Aorta (tissue), 4 donors: ENCODE data around the gene GYPB. TPM values are rescaled to one million over a fixed set of nuclear protein-coding genes. Genes with fewer than 3 reads are reported as not detected.

Source experiments
- polyA plus RNA-seq, 2 donors: library from polyadenylated mRNA; stranded (reverse); fragments of 200-250 nt; gene quantifications; one replicate each; pipeline ENCODE4 v1.2.3, GENCODE V29; 2013
- total RNA-seq, 2 donors: library from RNA; stranded (reverse); fragmentation: NEBNext Ultra II Directional; extraction: Animal tissue kit (Norgen Biotek cat#: 25700); gene quantifications; one replicate each; pipeline ENCODE4 v1.2.1, GENCODE V29; 2021
- donor health status: healthy with polysubstance abuse.
- donor health status: Bipolar disorder and iron deficiency.
- donor health status: DM: no; HTN: no; CAD: no.
- donor health status: DM: yes; HTN: yes; CAD: no.

GYPB gene
- total and polyA plus RNA-seq, 4 donors, result 1.5 TPM; not detected in 3

Other genes starting within 250 kb of the GYPB start
- 1 to 10 TPM; 3.9 to 4.0 TPM for gene GYPE, start 113.8 kb downstream of the GYPB start, total RNA-seq
- 1 to 10 TPM; 2.4 to 3.4 TPM for gene GYPE, start 113.8 kb downstream of the GYPB start, polyA plus RNA-seq
- gene GYPA, start 121.3 kb upstream of the GYPB start, total RNA-seq, result under 1 TPM in 1 of 2 donors, not detected in 1; 0.99 TPM
- not detected for gene GYPA, start 121.3 kb upstream of the GYPB start, polyA plus RNA-seq